Stomach smooth muscle (tissue), 2 donors: ENCODE results near the gene LGALS1.

Source experiments
- H3K27ac ChIP-seq: one replicate; pipeline ENCODE4 v1.7.0; 2013; ENCODE audit warnings: mild to moderate bottlenecking, low read length, inconsistent platforms
- H3K27me3 ChIP-seq, 2 donors: one replicate each; pipeline ENCODE4 v1.7.0; 2013; ENCODE audit warnings: low read length in 2 of 2; ENCODE audit not compliant: insufficient read depth in 2 of 2, control insufficient read depth in 1 of 2
- H3K36me3 ChIP-seq, 2 donors: one replicate each; pipeline ENCODE4 v1.7.0; 2013; ENCODE audit warnings: low read length in 2 of 2; ENCODE audit not compliant: control insufficient read depth in 2 of 2, insufficient read depth in 2 of 2
- H3K4me1 ChIP-seq: one replicate; pipeline ENCODE4 v1.7.0; 2013; ENCODE audit warnings: low read length; ENCODE audit not compliant: control insufficient read depth, insufficient read depth
- H3K4me3 ChIP-seq, 2 donors: one replicate each; pipeline ENCODE4 v1.7.0; 2013; ENCODE audit warnings: low read length in 2 of 2
- H3K9ac ChIP-seq, 2 donors: one replicate each; pipeline ENCODE4 v1.7.0; 2013; ENCODE audit warnings: low read length in 2 of 2, mild to moderate bottlenecking in 1 of 2
- H3K9me3 ChIP-seq, 2 donors: one replicate each; pipeline ENCODE4 v1.7.0; 2013; ENCODE audit warnings: low read length in 2 of 2; ENCODE audit not compliant: control insufficient read depth in 2 of 2
- donor health status: healthy.
- donor health status: Pancreatic carcinoma.

Gene LGALS1

GRCh38 chr22:37657590-37658132 is 17.8 kb upstream of the LGALS1 start:
- H3K4me3 ChIP-seq, result peak overlapping the region; percentile 74 to 83
- peaks cover 40% of the 10 kb centered on the region for H3K4me1 ChIP-seq
- H3K9me3 ChIP-seq, result no peaks in the 10 kb centered on the region
- peak overlapping the region; percentile 91 for H3K27ac ChIP-seq
- H3K27me3 ChIP-seq, result no peaks in the 10 kb centered on the region
- H3K9ac ChIP-seq, result peak overlapping the region; percentile 54 to 80
- no peaks in the 10 kb centered on the region for H3K36me3 ChIP-seq

GRCh38 chr22:37658133-37659065 is 17.0 kb upstream of the LGALS1 start, which contains the start of gene PDXP:
TSS of gene PDXP (plus strand) at chr22:37658723. CDS start at chr22:37658783, 60 bp downstream.
- peaks cover 41% of the 10 kb centered on the region for H3K4me1 ChIP-seq
- H3K9ac ChIP-seq, result peak within 1 kb of the TSS; percentile 64 to 80
- H3K9me3 ChIP-seq, result no peaks in the 10 kb centered on the region
- H3K27me3 ChIP-seq, result no peaks in the 10 kb centered on the region
- H3K4me3 ChIP-seq, result peak within 1 kb of the TSS; percentile 74 to 83
- peak within 1 kb of the TSS; percentile 91 for H3K27ac ChIP-seq
- H3K36me3 ChIP-seq, result no peaks in the 10 kb centered on the region

- peak overlapping the region; percentile 80 for H3K27ac ChIP-seq
Observed at GRCh38 chr22:37659066-37659896, 16.2 kb upstream of the LGALS1 start.

GRCh38 chr22:37659897-37660708 is 15.3 kb upstream of the LGALS1 start:
- no peaks in the 10 kb centered on the region for H3K36me3 ChIP-seq
- H3K9me3 ChIP-seq, result no peaks in the 10 kb centered on the region
- H3K4me3 ChIP-seq, result peak overlapping the region; percentile 68 to 83
- H3K4me1 ChIP-seq, result peaks cover 47% of the 10 kb centered on the region
- peak overlapping the region; percentile 64 to 78 for H3K9ac ChIP-seq
- H3K27me3 ChIP-seq, result no peaks in the 10 kb centered on the region
- H3K27ac ChIP-seq, result peak overlapping the region; percentile 80

More at GRCh38 chr22:37659066-37659896, 16.2 kb upstream of the LGALS1 start:
- H3K9me3 ChIP-seq, result no peaks in the 10 kb centered on the region
- H3K9ac ChIP-seq, result peak overlapping the region; percentile 64 to 78
- peak overlapping the region; percentile 68 to 83 for H3K4me3 ChIP-seq
- no peaks in the 10 kb centered on the region for H3K27me3 ChIP-seq
- peaks cover 44% of the 10 kb centered on the region for H3K4me1 ChIP-seq
- H3K36me3 ChIP-seq, result no peaks in the 10 kb centered on the region

- peak overlapping the region; percentile 18 to 83 for H3K4me3 ChIP-seq
- H3K4me1 ChIP-seq, result peaks cover 51% of the 10 kb centered on the region
Observed at GRCh38 chr22:37660709-37661045, 14.8 kb upstream of the LGALS1 start.

GRCh38 chr22:37661160-37661924 is 14.1 kb upstream of the LGALS1 start:
- H3K36me3 ChIP-seq, result peaks cover 6 to 11% of the 10 kb centered on the region in 2 donors
- peaks cover 51% of the 10 kb centered on the region for H3K4me1 ChIP-seq
- H3K9ac ChIP-seq, result peak overlapping the region; percentile 51 to 64
- peak overlapping the region; percentile 34 to 35 for H3K4me3 ChIP-seq
- H3K27ac ChIP-seq, result peak overlapping the region; percentile 80
- H3K9me3 ChIP-seq, result no peaks in the 10 kb centered on the region
- H3K27me3 ChIP-seq, result no peaks in the 10 kb centered on the region

More at GRCh38 chr22:37660709-37661045, 14.8 kb upstream of the LGALS1 start:
- H3K27ac ChIP-seq, result peak overlapping the region; percentile 80
- no peaks in the 10 kb centered on the region for H3K9me3 ChIP-seq
- no peaks in the 10 kb centered on the region for H3K27me3 ChIP-seq
- peaks cover under 1 to 4% of the 10 kb centered on the region in 2 donors for H3K36me3 ChIP-seq
- H3K9ac ChIP-seq, result peak overlapping the region; percentile 51 to 64

GRCh38 chr22:37662039-37662438 is 13.4 kb upstream of the LGALS1 start:
- Histone ChIP-seq H3K27me3 (no peaks in the 10 kb centered on the region), H3K4me1 (peaks cover 51% of the 10 kb centered on the region), H3K36me3 (peaks cover 9 to 16% of the 10 kb centered on the region in 2 donors), H3K9me3 (no peaks in the 10 kb centered on the region), H3K4me3 (no peak overlapping the region), H3K27ac (peak overlapping the region; percentile 67), H3K9ac (peak overlapping the region in 1 of 2 donors; percentile 21)

- Histone ChIP-seq H3K4me1 (peaks cover 46% of the 10 kb centered on the region), H3K4me3 (no peak overlapping the region), H3K36me3 (peaks cover 11 to 16% of the 10 kb centered on the region in 2 donors), H3K27me3 (no peaks in the 10 kb centered on the region), H3K9ac (peak overlapping the region in 1 of 2 donors; percentile 4), H3K9me3 (no peaks in the 10 kb centered on the region), H3K27ac (peak overlapping the region; percentile 77)
Observed at GRCh38 chr22:37663521-37664140, 11.8 kb upstream of the LGALS1 start.
